ENCODE data around the gene KCNMA1. TPM values are rescaled to one million over a fixed set of nuclear protein-coding genes. Genes with fewer than 3 reads are reported as not detected.

The KCNMA1 gene
- total RNA-seq, 1 donor from 2014 or later = 41.3 TPM

GRCh38 chr10:77036276-77036675 is 601.3 kb downstream of the KCNMA1 start:
- no peaks in the 10 kb centered on the region for H3K9me3 ChIP-seq
- DNase-seq = no peak
- no peak overlapping the region for H3K27ac ChIP-seq
- H3K36me3 ChIP-seq = no peaks in the 10 kb centered on the region
- H3K27me3 ChIP-seq (ENCODE audit: low read depth) = no peaks in the 10 kb centered on the region
- peaks cover 6% of the 10 kb centered on the region for H3K4me1 ChIP-seq
- H3K4me3 ChIP-seq = no peak overlapping the region
- no peak for ATAC-seq
- TF ChIP-seq CTCF (IDR thresholded peaks at IDR 0.05) = no peak
- intact Hi-C loops (cut with DNase I) = no loop called here

- Histone ChIP-seq H3K36me3 (no peaks in the 10 kb centered on the region), H3K4me1 (peaks cover 6% of the 10 kb centered on the region), H3K4me3 (no peak overlapping the region), H3K9me3 (no peaks in the 10 kb centered on the region), H3K27ac (no peak overlapping the region), H3K27me3 (ENCODE audit: low read depth) (no peaks in the 10 kb centered on the region)
- DNase-seq (no peak), ATAC-seq (no peak)
- intact Hi-C loops (cut with DNase I) = no loop called here
- TF ChIP-seq CTCF (IDR thresholded peaks at IDR 0.05) = no peak
These were observed 602.8 kb downstream of the KCNMA1 start for GRCh38 chr10:77034795-77035194.

- intact Hi-C loops (cut with DNase I) = no loop called here
- ATAC-seq = no peak
- Histone ChIP-seq H3K36me3 (no peaks in the 10 kb centered on the region), H3K27me3 (ENCODE audit: low read depth) (no peaks in the 10 kb centered on the region), H3K9me3 (no peaks in the 10 kb centered on the region), H3K4me1 (peaks cover 6% of the 10 kb centered on the region), H3K27ac (no peak overlapping the region), H3K4me3 (no peak overlapping the region)
- no peak for DNase-seq
- TF ChIP-seq CTCF (IDR thresholded peaks at IDR 0.05) = no peak
These were observed 603.4 kb downstream of the KCNMA1 start for GRCh38 chr10:77034240-77034639.

GRCh38 chr10:77032188-77032570 is 605.4 kb downstream of the KCNMA1 start:
- no peak for DNase-seq
- no peak overlapping the region for H3K27ac ChIP-seq
- H3K4me1 ChIP-seq = peaks cover 6% of the 10 kb centered on the region
- no peak for ATAC-seq
- no peaks in the 10 kb centered on the region for H3K9me3 ChIP-seq
- H3K4me3 ChIP-seq = no peak overlapping the region
- intact Hi-C loops (cut with DNase I) = no loop called here
- H3K36me3 ChIP-seq = no peaks in the 10 kb centered on the region
- TF ChIP-seq CTCF (IDR thresholded peaks at IDR 0.05) = no peak
- no peaks in the 10 kb centered on the region for H3K27me3 ChIP-seq (ENCODE audit: low read depth)

GRCh38 chr10:77031531-77032187 is 605.9 kb downstream of the KCNMA1 start:
- DNase-seq (no peak), ATAC-seq (no peak)
- no peak overlapping the region for H3K4me3 ChIP-seq
- H3K4me1 ChIP-seq = peaks cover 6% of the 10 kb centered on the region
- H3K9me3 ChIP-seq = no peaks in the 10 kb centered on the region
- H3K27me3 ChIP-seq (ENCODE audit: low read depth) = no peaks in the 10 kb centered on the region
- no peak overlapping the region for H3K27ac ChIP-seq
- H3K36me3 ChIP-seq = no peaks in the 10 kb centered on the region
- intact Hi-C loops (cut with DNase I) = no loop called here
- no peak for TF ChIP-seq CTCF (IDR thresholded peaks at IDR 0.05)
